CD14-positive monocyte (primary cell): Measurements from ENCODE around the gene PIM3. TPM values are rescaled to one million over a fixed set of nuclear protein-coding genes. Genes with fewer than 3 reads are reported as not detected.

Experiments
- DNase-seq, 3 donors: peaks; one replicate each; pipeline ENCODE4 v3.0.0-alpha.2; 2011 to 2022
- H2AFZ ChIP-seq: 2 replicates; pipeline ENCODE4 v1.6.0; 2012; ENCODE audit warnings: mild to moderate bottlenecking, low read depth, low read length, inconsistent platforms; ENCODE audit not compliant: insufficient read depth, poor library complexity, severe bottlenecking
- H3K27ac ChIP-seq, 2 donors: 1 replicate in 1 of 2; 2 replicates in 1 of 2; pipeline ENCODE4 v1.5.1; 2012 to 2013; ENCODE audit warnings: low read length in 2 of 2, control low read depth in 1 of 2, inconsistent platforms in 1 of 2, low read depth in 1 of 2, mild to moderate bottlenecking in 1 of 2
- H3K27me3 ChIP-seq, 2 donors: one replicate each; pipeline versions ENCODE4 v1.6.0 to v1.6.1; 2011 to 2013; ENCODE audit warnings: low read length in 2 of 2; ENCODE audit not compliant: control insufficient read depth in 2 of 2, insufficient read depth in 2 of 2
- H3K36me3 ChIP-seq, 2 donors: replicated peaks in 1 of 2; 1 replicate in 1 of 2; 2 replicates in 1 of 2; pipeline versions ENCODE4 v1.5.1 to v1.6.1; 2012 to 2013; ENCODE audit warnings: low read length in 2 of 2, control low read depth in 1 of 2, inconsistent platforms in 1 of 2, mild to moderate bottlenecking in 1 of 2; ENCODE audit not compliant: insufficient read depth in 2 of 2, control insufficient read depth in 1 of 2
- H3K4me1 ChIP-seq, 2 donors: 1 replicate in 1 of 2; 2 replicates in 1 of 2; pipeline versions ENCODE4 v1.5.1 to v1.6.1; 2012 to 2013; ENCODE audit warnings: low read length in 2 of 2, control low read depth in 1 of 2, inconsistent platforms in 1 of 2, mild to moderate bottlenecking in 1 of 2, moderate library complexity in 1 of 2; ENCODE audit not compliant: insufficient read depth in 2 of 2, control insufficient read depth in 1 of 2
- H3K4me2 ChIP-seq: replicated peaks from 2 replicates; pipeline ENCODE3; 2012; ENCODE audit warnings: low read length, moderate library complexity, mild to moderate bottlenecking; ENCODE audit not compliant: poor library complexity, severe bottlenecking; ENCODE audit errors: extremely low read depth
- H3K4me3 ChIP-seq, 3 experiments: fragments of 200-600 bp in 1 of 3; sonication (generic) in 1 of 3; replicated peaks in 1 of 3; 1 replicate in 2 of 3; 2 replicates in 1 of 3; pipeline ENCODE4 v1.5.1; 2011 to 2013; ENCODE audit warnings: low read length in 3 of 3, mild to moderate bottlenecking in 3 of 3, control low read depth in 2 of 3, low read depth in 2 of 3, inconsistent platforms in 1 of 3, moderate library complexity in 1 of 3
- H3K79me2 ChIP-seq: 2 replicates; pipeline ENCODE4 v1.6.0; 2012; ENCODE audit warnings: mild to moderate bottlenecking, control low read depth, inconsistent platforms, low read length, moderate library complexity; ENCODE audit not compliant: insufficient read depth
- H3K9ac ChIP-seq: 2 replicates; pipeline ENCODE4 v1.6.0; 2017; ENCODE audit warnings: low read length, mild to moderate bottlenecking; ENCODE audit not compliant: insufficient read depth, poor library complexity, severe bottlenecking
- H3K9me3 ChIP-seq, 2 donors: replicated peaks in 1 of 2; 1 replicate in 1 of 2; 2 replicates in 1 of 2; pipeline versions ENCODE4 v1.5.1 to v1.6.1; 2012 to 2013; ENCODE audit warnings: low read length in 2 of 2, control low read depth in 1 of 2; ENCODE audit not compliant: control insufficient read depth in 1 of 2, insufficient read depth in 1 of 2
- H4K20me1 ChIP-seq: 2 replicates; pipeline ENCODE4 v1.6.0; 2012; ENCODE audit warnings: mild to moderate bottlenecking, low read length, control low read depth, moderate library complexity; ENCODE audit not compliant: insufficient read depth
- H3K27ac Mint-ChIP-seq, 7 donors: one replicate each; pipeline ENCODE4 v1.8.0; 2020; ENCODE audit warnings: mild to moderate bottlenecking in 7 of 7, mixed read lengths in 7 of 7, moderate library complexity in 6 of 7, inconsistent platforms in 2 of 7
- H3K27me3 Mint-ChIP-seq, 3 donors: one replicate each; pipeline ENCODE4 v1.8.0; 2021 to 2022; ENCODE audit warnings: low read depth in 3 of 3, mild to moderate bottlenecking in 3 of 3, mixed read lengths in 3 of 3, moderate library complexity in 3 of 3, inconsistent platforms in 1 of 3
- H3K36me3 Mint-ChIP-seq, 2 donors: one replicate each; pipeline ENCODE4 v1.8.0; 2020; ENCODE audit warnings: mixed read lengths in 2 of 2, inconsistent platforms in 1 of 2, mild to moderate bottlenecking in 1 of 2
- H3K4me1 Mint-ChIP-seq: one replicate; pipeline ENCODE4 v1.8.0; 2020; ENCODE audit warnings: mild to moderate bottlenecking, mixed read lengths
- H3K4me3 Mint-ChIP-seq, 2 donors: one replicate each; pipeline ENCODE4 v1.8.0; 2020; ENCODE audit warnings: mild to moderate bottlenecking in 2 of 2, mixed read lengths in 2 of 2, moderate library complexity in 1 of 2
- H3K9me3 Mint-ChIP-seq, 7 donors: one replicate each; pipeline ENCODE4 v1.8.0; 2020 to 2022; ENCODE audit warnings: mixed read lengths in 7 of 7, mild to moderate bottlenecking in 6 of 7, moderate library complexity in 6 of 7, inconsistent platforms in 2 of 7
- WGBS: methylation state at CpG from one replicate; pipeline ENCODE4 v1.1.5; 2013; ENCODE audit warnings: missing lambda C conversion rate; ENCODE audit not compliant: insufficient coverage; 5-methylcytosine and 5-hydroxymethylcytosine counted together
- intact Hi-C, 2 donors: fragments of 100-400 bp; cut with micrococcal nuclease; formaldehyde crosslinking; loops; one replicate each; pipeline versions ENCODE4 v1.15.0 to v1.15.1; 2023
- polyA plus RNA-seq, 3 donors: library from polyadenylated mRNA; depleted of rRNA in 1 of 3; unstranded in 2 of 3; stranded (reverse) in 1 of 3; fragments of 300-500 nt in 2 of 3; fragments of >200 nt in 1 of 3; fragmentation: Illumina TruSeq in 2 of 3; gene quantifications; 1 replicate in 2 of 3; 2 replicates in 1 of 3; pipeline ENCODE4 v1.2.3, GENCODE V29; 2012 to 2021
- TF ChIP-seq, protein P1 (sequence below): fragments of 200-600 bp; IDR thresholded peaks from one replicate; pipeline ENCODE4 v1.8.0; 2022; ENCODE audit warnings: antibody characterized with exemption, mild to moderate bottlenecking

Gene PIM3
- polyA plus RNA-seq, 3 donors, result 38.8 to 135 (median 40.4) TPM

DNA sequence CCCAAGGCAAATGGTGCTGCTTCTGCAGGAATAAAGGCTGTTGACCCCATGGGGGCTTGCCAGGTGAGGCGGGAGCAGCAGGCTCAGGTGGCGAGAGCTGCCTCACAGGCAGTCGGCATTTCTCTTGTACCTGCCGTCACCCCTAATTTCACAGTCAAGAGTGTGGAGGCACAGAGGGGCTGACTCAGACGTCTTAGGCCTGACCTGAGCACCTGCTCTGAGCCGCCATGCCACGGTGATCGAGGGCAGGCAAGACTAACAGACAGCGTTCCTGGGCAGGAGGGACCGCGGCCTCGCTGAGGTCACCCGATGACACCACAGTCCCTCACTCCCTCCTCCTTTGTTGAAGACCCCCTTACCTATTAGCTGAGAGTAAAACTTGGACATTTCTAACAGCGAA, 47.5 kb upstream of the PIM3 start:
- Mint-ChIP-seq H3K27ac (no peak overlapping the region), H3K36me3 (peaks cover 39 to 50% of the 10 kb centered on the region in 2 donors), H3K9me3 (no peaks in the 10 kb centered on the region)

DNA sequence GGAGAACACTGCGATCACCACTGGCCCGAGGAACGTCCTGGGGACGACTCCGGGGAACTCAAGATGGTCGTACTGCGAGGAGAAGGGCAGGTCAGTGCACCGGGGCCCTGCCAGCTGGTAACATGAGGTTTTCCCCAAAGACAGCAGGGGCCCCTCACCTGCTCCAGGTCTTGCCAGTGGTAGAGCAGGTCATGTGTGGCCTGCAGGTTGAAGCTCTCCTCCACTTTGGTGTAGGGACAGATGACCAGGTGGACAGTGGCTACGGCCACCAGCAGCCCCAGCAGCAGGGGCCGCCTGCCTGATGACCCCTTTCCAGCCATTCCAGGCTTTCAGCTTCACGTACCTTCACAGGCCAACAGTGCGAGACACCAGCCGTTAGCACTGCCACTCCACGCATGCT, 47.1 kb upstream of the PIM3 start:
- no peak overlapping the region for H3K4me3 ChIP-seq
- H3K27ac Mint-ChIP-seq, result no peak overlapping the region
- DNase-seq, result no peak

More for the DNA sequence above, 47.5 kb upstream of the PIM3 start:
- H3K4me2 ChIP-seq, result no peak overlapping the region
- H3K36me3 ChIP-seq, result peaks cover 28 to 52% of the 10 kb centered on the region in 2 donors
- no peak overlapping the region for H2AFZ ChIP-seq
- no peak overlapping the region for H3K27ac ChIP-seq
- peaks cover 14% of the 10 kb centered on the region for H3K79me2 ChIP-seq
- Mint-ChIP-seq H3K27me3 (peaks cover 0 to 3% (median 2%) of the 10 kb centered on the region in 3 donors), H3K4me3 (no peak overlapping the region), H3K4me1 (peaks cover 12% of the 10 kb centered on the region)
- no peak for DNase-seq
- H3K9me3 ChIP-seq, result no peaks in the 10 kb centered on the region
- H3K4me1 ChIP-seq, result peaks cover 11 to 12% of the 10 kb centered on the region in 2 donors
- no peak overlapping the region for H3K4me3 ChIP-seq
- intact Hi-C loops, result no loop called here
- 93% methylated on average over 10 of the region's 14 CpGs for WGBS
- H4K20me1 ChIP-seq, result no peaks in the 10 kb centered on the region
- TF ChIP-seq, protein P1, sequence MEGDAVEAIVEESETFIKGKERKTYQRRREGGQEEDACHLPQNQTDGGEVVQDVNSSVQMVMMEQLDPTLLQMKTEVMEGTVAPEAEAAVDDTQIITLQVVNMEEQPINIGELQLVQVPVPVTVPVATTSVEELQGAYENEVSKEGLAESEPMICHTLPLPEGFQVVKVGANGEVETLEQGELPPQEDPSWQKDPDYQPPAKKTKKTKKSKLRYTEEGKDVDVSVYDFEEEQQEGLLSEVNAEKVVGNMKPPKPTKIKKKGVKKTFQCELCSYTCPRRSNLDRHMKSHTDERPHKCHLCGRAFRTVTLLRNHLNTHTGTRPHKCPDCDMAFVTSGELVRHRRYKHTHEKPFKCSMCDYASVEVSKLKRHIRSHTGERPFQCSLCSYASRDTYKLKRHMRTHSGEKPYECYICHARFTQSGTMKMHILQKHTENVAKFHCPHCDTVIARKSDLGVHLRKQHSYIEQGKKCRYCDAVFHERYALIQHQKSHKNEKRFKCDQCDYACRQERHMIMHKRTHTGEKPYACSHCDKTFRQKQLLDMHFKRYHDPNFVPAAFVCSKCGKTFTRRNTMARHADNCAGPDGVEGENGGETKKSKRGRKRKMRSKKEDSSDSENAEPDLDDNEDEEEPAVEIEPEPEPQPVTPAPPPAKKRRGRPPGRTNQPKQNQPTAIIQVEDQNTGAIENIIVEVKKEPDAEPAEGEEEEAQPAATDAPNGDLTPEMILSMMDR, result no peak
- no peaks in the 10 kb centered on the region for H3K27me3 ChIP-seq
- H3K9ac ChIP-seq, result no peak overlapping the region

More for the DNA sequence above, 47.1 kb upstream of the PIM3 start:
- Histone ChIP-seq H3K4me2 (no peak overlapping the region), H4K20me1 (no peaks in the 10 kb centered on the region), H3K27me3 (no peaks in the 10 kb centered on the region), H3K79me2 (peaks cover 14% of the 10 kb centered on the region), H3K9me3 (no peaks in the 10 kb centered on the region), H3K9ac (no peak overlapping the region), H3K36me3 (peaks cover 27 to 49% of the 10 kb centered on the region in 2 donors), H3K4me1 (peaks cover 11 to 12% of the 10 kb centered on the region in 2 donors), H2AFZ (no peak overlapping the region), H3K27ac (no peak overlapping the region)
- intact Hi-C loops, result no loop called here
- peaks cover 0 to 3% (median 2%) of the 10 kb centered on the region in 3 donors for H3K27me3 Mint-ChIP-seq
- peaks cover 12% of the 10 kb centered on the region for H3K4me1 Mint-ChIP-seq
- TF ChIP-seq, protein P1, result no peak
- H3K9me3 Mint-ChIP-seq, result no peaks in the 10 kb centered on the region
- no peak overlapping the region for H3K4me3 Mint-ChIP-seq
- H3K36me3 Mint-ChIP-seq, result peaks cover 39 to 47% of the 10 kb centered on the region in 2 donors
- WGBS, result over 99% methylated on average over 13 of the region's 14 CpGs
